ENCODE data around the gene ATP5F1A.
"Not testable (repeated sequence)": the region's sequence is repeated elsewhere in the genome, so short reads cannot be mapped to it uniquely, and the experiment has no call there.

ATP5F1A gene

DNA sequence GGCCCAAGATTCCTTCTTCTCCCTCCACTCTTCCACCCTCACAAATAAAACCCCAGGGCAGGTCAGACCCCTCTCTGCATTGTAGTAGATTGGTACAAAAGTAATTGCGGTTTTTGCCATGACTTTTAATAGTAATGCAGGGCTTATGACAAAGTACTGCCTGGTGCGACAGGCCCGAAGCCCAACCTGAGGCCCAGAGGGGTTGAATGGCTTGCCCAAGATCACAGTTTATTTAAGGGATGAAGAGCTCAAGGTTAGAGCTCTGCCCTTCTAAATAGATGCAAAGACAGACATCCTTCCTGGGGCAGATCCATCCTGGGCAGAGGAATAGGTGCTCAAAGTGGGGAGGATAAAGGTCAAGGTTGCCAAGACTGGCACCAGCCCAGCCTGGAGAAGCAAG lies 25.1 kb downstream of the ATP5F1A start:
- DNase-seq, result no peak

DNA sequence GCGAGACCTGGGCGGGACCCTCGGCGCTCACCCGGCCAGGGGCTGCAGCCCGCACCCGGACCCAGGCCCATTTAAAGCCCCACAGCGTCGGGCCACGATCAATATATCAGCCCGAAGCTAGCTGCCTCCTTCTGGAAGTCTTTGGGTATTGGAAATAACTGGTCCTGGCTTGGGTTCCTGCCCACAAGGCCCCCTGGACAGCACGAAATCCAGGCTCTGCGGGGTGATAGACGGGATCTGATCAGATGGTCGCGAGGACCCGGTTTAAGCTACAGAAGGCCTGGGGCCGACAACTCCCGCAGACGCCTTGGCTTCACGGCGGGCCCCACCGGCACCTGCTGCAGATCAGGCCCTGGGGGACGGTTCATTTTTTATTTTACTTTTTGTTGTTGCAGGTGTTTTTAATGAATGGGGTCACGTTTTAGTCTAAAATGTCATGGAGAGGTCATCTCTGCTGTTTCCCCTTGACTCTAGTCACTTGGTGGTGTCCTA lies 25.7 kb downstream of the ATP5F1A start:
- DNase-seq, result no peak

DNA sequence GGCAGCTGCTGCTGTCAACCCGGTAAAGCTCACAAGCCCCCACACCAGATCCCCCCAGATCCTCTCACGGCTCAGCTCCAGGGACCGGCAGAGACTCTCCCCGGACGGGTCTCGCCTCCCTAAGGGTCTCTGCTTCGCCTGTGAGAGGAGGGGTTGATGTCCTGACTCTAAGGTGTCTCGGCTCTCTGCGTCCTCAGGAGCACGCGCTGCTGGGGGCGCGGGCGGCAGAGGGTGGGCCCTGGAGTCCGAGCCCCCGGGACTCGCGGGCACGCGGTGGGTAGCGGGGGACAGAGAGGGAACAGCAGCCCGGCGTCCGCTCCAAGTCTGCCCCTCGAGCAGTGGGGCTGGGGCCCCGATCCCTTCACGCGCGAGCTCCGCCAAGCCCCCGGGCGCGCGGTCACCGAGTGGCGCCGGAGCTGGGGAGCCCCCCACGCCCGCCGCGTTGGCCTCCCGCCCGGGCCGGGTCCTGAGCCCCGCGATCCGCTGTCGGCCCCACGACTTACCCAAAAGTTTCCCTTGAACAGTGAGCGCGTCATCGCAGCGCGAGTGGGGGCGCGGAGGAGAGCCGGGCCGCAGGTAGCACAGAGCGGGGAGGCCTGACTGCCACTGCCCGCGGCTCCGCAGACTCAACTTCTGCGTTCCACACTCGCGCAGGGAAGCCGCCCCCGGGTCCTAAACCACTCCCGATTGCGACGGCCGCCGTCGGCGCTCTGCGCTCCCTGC lies 26.3 kb downstream of the ATP5F1A start, which contains the start of gene PSTPIP2:
Gene PSTPIP2, minus strand, starts transcription at position 608 of the 723 bp plus-strand sequence. Its CDS starts 72 bp downstream, at position 536.
- peak; percentile 68 for DNase-seq

DNA sequence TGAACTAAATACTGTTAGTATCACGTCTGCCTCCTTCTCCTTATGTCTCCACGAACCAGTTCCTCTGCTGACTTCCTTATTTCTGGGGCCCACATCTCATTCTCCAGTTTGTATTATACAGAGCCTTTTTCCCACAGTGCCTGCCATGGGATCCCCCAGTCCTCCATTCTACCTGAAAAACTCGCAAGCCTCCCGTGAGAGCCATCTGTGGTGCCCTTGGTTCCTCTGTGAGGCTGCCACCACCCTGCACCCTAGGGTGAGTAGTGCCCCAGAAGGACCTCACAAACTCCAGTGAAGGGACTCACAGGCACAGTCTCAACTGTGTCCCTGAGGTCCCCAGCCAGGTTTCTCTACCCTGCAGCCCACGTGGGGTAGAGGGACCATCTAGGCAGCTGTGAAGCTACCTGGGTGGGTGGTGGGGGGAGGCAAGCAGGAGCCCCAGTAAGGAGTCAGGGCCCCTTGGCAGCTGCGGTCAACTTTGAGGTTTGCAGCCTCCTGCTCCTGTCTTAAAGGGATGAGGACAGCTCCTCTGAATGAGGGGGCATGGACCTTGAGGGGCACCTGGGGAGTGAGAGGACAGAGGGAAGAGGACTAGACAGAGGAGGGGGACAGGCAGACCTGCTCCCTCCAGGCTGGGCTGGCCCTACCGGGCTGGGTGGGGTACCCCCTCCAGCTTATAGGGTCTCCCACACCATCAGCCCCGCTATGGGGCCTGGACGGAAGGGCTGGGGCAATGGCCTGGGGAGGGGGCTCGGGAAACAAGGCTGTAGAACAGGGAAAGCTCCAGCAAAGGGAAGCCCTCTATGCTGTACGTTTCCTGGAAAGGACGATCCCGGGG lies 27.1 kb downstream of the ATP5F1A start:
- DNase-seq, result no peak

DNA sequence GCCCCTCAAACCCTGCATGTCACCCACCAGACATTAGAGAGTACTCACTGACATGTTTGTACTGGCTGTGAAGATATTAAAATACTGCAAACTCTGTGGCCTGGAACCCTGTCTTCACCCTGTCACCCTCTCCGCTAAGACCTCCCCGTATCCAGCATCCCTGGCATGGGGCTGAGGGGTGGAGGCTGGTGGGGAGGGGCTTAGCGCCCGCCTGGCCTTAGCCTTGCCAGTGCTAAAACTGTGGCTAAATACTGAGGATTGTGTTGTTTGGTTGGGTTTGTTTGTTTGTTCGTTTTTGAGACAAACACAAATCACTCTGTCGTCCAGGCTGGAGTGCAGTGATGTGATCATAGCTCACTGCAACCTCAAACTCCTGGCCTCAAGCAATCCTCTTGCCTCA lies 27.9 kb downstream of the ATP5F1A start:
- DNase-seq, result no peak

DNA sequence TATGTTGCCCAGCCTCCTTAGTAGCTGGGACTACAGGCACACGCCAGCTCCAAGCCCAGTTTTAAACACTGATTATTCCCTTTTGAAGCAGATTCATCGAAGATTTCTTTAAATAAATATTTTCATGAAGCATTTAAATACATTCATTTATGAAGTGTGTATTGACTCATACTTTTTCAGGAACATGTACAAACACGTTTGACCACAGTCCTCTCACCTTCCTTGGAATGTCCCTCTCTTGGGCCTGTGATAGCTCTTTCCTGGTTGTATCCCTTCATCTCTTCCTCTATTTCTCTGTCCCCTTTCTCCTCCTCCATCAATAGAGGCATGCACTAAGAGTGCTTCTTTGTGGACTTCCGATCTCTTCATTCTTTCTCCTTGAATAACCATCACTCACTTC lies 28.6 kb downstream of the ATP5F1A start:
- DNase-seq, result no peak

DNA sequence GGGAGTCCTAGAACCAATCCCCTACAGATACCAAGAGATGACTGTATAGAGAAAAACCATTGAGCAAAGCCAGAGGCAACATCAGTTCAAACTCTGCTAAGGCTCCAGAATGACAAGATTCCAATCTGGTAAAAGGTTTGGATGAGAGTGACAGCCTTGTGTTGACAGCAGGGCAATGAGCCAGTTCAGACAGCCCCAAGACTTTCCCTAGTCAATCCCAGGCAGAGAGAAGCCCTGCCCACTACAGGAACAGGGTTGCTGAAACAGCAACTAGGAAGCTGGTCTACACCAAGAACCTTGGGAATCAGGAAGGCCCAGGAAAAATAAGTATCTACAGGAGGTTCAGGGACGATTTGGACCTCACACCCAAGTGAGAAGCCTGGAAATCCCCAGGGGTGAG lies 29.3 kb downstream of the ATP5F1A start:
- DNase-seq, result no peak

DNA sequence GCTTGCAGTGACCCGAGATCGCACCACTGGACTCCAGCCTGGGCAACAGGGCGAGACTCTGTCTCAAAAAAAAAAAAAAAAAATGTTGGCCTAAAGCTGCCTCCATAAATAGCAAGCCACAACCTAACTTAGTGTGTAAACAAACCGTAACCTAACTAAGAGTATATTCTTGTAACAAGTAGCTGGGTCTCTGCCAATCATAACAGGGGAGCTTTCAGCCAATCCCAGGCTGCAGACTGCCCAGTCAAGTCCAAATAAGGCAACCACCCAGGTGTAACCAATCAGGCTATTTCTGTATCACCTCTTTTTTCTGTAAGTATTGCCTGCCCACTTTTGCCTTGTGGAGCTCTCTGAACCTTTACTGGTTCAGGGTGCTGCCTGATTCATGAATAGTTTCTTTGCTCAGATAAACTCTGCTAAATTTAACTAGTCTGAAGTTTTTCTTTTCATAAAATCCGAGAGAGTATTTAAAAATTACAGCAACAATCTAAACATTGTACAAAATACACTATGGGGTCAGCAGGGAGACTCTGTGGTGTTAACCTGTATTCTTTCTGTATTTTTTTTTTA lies 30.6 kb downstream of the ATP5F1A start:
- no peak for DNase-seq

DNA sequence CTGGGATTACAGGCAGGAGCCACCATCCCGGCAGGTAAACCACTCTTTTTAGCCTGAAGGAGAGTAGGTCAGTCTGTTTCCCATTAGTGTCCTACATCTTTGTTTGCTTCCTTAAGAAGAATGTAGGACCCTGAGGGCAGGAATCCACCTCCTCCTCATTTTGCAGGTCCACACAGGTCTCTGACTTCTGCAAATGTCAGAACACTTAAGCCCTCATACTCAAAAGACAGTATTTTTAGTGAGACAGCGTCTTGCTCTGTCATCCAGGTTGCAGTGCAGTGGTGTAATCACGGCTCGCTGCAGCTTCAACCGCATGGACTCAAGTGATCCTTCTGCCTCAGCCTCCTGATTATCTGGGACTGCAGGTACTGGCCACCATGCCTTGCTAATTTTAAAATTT lies 35.3 kb downstream of the ATP5F1A start:
- DNase-seq, result no peak

DNA sequence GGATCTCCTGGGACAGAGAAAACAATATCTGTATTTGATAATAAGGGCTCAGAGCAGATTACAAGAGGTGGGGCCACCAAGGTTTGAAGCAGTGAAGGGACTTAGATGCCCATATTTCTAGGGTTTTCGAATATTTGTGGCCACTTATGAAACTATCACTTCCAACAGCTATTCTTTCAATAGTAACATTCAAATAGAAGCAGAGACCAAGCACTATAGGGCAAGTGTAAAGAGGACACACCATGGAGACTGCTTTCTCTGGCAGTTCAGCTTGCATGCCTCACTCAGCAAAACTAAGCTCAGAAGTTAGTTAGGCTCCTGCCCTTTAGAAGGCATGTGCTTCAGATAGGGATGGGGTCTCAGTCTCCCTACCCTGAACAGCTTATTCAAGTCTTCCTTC lies 36.3 kb downstream of the ATP5F1A start:
- DNase-seq, result no peak

DNA sequence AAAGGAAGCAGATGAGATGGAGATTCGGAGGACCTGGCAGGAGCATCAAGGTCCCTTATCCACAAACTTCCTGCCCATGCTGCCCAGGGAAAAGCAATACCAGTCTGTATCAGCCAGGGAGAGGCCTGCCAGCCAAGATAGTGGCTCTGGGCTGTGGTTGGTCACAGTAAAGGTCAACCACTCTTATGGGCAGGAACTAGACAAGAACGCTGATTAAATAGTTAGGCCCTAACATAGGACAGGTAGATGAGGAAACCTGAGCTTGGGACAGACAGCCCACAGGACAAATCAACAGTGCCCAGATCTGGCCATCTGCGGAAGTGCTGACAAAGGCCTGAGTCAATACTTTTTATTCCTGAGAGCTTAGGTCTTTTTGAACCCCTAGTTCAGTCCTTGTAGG lies 36.7 kb downstream of the ATP5F1A start:
- DNase-seq, result no peak

DNA sequence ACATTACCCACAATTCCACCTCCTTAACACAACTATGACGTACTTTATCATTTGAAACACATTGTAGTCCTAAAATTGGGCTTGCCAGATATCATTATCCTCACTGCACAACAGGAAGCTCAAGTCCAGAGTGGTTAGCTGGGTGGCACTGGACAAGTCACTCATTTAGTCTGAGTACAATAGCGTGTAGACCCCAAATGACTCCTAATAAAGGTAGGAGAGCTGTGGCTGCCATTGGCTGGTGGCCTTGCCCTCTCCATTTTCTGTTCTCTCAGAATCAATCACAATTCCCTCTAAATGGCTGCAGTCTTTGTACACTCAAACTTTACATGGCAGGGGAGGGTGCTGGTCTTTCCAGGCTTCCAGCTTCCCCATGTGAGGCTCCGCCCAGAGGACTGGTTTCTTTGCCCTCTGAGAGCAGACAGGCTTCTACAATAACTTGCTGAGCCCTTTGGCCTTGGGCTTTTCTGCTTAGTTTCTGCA lies 37.7 kb downstream of the ATP5F1A start:
- no peak for DNase-seq

DNA sequence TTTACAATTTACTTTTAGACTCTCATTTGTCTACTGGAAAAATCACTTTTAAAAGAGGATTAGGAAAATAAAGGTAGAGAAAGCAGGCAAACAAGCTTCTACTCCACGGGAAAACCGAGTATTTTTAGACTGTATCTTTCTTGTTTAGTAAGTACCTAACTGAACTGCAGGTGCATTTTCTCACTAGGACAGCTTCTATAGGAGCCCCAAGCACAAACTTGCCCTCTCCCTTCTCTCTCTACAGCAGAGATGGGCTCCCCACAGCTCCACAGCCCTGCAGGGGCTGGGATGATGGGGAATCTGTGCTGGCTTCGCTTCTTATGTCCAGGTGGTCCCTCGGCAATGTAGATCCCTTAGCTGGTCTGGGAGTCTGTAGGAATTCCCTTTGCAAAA lies 42.3 kb downstream of the ATP5F1A start:
- DNase-seq, result no peak

DNA sequence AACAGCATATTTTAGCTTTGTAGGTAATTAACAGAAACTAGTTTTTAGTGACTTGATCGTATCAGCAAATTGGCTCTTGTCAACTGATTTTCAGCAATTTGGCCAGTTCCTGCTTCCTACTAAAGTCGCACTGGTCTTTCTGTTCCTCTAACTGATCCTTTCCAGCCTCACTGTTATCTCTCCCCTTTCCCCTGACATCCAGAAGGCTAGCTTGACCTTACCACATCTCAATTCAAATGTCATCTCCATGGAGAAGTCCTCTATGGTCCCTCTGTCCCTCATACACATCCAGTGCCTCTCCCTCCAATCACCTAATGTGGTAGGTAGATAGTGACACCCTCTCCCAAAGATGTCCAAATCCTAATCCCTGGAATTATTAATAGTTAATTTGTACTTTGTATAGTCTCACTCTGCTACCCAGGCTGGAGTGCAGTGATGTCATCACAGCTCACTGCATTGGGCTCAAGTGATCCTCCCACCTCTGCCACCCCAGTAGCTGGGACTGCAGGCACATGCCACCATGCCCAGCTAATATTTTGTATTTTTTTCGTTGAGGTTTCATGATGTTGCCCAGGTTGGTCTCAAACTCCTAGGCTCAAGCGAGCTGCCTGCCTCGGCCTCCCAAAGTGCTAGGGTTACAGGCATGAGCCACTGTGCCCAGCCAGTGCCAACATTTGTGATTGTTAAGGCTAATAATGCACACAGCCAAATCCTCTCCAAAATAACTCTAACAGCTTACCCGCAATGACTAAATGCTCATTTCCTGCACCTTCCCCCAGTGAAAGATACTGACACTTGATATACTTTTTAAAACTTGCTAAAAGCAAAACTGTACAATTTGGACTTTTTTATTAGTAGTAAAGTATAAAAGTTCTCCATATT lies 42.9 kb downstream of the ATP5F1A start:
- DNase-seq, result peak; percentile 35

DNA sequence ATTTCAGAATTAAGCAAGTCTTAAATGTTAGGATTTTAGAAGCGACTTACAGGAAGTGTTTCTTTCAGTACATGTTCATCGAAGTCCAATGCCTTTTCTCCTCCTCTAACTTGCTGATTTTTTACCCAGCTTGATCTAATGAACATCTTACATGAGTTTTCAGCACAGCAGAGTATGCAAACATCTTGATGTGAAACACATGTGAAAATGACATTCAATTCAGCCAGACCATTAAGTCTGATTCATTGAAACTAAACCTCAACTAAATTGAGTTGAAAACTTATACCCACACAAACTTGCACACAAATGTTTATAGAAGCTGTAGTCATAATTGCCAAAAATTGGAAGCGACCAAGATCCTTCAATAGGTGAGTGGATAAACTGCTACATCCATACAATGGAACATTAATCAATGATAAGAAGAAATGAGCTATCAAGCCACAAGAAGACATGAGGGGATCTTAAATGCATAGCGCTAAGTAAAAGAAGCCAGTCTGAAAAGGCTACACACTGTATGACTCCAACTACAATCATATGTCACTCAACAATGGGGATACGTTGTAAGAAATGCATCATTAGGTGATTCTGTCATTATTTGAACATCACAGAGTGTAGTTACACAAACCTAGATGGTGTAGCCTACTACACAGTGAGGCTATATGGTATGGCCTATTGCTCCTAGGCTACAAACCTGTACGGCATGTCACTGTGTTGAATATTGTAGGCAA lies 44.6 kb downstream of the ATP5F1A start:
- no peak for DNase-seq

DNA sequence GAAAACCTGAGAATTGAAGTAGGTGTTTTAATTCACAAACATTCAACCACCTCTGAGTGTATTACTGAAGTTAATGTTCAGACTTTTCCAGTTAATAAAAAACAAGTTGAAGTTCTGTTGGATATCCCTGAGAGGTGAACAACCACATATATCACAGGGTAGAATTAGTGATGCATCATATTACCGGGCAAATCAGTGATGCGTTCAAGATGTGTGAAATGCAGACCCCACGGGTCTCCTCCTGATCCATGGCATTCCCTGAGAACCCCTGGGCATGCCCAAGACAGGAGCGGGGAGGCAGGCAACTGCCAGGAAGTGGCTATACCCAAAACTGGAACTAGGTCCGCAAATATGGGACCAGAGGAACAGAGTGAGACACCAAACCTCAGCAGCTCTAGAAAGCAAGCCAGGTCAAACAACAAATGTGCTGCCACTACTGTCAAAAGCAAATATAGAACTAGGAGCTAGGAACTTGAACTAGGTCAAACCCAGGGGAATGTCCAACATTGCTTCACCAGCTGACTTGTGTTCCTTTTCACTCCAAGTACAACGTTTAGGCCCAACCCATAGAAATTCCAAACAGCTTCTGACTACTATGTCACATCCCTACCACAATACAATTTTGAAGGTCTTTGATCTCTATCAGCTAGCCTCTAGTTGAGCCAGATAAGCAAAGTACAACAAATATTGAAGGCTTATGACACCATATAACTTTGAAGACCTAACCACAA lies 46.2 kb downstream of the ATP5F1A start:
- no peak for DNase-seq

DNA sequence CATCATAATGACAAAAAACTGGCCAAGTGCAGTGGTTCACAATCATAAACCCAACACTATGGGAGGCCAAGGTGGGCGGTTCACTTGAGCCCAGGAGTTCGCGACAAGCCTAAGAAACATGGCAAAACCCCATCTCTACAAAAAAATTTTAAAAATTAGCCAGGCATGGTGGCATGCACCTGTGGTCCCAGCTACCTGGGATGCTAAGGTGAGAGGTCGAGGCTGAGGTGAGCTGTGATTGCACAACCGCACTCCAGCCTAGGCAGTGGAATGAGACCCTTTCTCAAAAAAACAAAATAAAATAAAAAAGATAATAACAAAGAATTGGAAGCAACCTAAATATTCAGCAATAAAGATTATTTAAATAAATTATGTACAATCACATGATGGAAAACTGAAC lies 47.8 kb downstream of the ATP5F1A start:
- no peak for DNase-seq

DNA sequence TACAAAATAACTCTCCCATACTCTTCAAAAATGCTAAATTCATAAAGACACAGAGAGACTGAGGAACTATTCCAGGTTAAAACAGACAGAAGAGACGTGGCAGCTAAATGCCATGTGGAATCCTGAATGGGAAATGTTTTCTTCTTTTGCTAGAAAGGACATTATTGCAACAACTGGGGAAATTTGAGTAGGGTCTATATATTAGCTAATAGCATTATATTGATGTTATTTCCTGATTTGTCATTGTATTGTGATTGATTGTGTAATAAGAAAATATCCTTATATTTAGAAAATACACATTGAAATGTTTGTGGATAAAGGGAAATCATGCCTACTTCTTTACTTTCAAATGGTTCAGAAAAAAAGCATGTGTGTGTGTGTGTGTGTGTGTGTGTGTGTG lies 49.5 kb downstream of the ATP5F1A start:
- DNase-seq, result no peak

DNA sequence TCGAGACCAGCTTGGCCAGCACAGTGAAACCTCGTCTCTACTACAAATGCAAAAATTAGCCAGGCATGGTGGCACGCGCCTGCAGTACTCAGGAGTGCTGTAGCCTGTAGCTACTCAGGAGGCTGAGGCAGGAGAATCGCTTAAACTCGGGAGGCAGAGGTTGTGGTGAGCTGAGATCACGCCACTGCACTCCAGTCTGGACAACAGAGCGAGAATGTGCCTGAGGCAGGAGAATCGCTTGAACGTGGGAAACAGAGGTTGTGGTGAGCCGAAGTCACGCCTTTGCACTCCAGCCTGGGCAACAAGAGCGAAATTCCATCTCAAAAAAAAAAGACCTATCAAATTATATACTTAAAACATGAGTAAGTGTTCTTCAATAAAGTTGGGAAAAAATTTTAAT lies 50.7 kb downstream of the ATP5F1A start:
- not testable (repeated sequence) for DNase-seq

DNA sequence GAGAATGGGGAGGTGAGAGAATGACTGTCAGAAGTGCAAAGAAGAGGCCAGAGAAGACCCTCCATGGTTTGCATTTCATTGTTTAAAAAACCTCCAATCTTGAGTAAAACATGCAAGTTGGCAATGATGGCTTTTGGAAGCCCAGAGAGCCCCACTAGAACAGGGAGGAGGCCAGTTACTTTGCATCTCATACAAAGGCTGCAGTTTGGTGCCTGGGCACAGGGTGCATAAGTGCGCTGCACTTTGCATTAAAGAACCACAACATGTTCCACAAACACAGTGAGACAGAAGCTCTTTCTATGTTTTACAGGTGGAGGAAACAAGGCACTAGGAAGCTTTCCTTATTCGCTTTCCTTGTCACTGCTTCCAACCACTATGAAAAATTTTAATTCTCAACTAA lies 51.4 kb downstream of the ATP5F1A start:
- DNase-seq, result no peak

DNA sequence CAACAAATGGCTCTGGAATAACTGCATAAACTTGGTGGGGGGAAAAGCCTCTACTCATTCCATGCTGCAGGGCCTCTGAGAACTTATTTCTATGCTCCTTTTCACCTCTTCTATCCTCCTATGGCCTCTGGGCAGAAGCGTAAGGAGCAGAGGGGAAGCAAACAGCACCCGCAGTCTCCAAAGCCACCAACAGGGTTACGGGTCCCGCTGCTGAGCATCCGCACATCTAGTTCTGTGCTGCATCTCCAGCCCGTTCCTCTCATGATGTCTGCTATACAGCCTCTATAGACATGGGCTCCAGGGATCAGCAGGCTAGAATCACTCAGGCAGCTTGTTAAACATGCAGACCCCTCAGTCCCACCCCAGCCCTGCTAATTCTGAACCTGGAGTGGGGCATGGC lies 52.0 kb downstream of the ATP5F1A start:
- no peak for DNase-seq
